Vagina (tissue), 2 donors: ENCODE results near the gene MIER1. TPM values are rescaled to one million over a fixed set of nuclear protein-coding genes. Genes with fewer than 3 reads are reported as not detected.
A peak's percentile ranks its signal among the peaks of the same experiment; 100 is the strongest.

Experiments
- DNase-seq, 2 donors: peaks; one replicate each; pipeline ENCODE4 v3.0.0-alpha.2; 2017; ENCODE audit errors: extremely low spot score in 2 of 2
- H3K27ac ChIP-seq: fragments of 200-600 bp; sonication (generic); one replicate; pipeline ENCODE4 v1.5.1; 2019
- H3K27me3 ChIP-seq: fragments of 200-600 bp; sonication (generic); one replicate; pipeline ENCODE4 v1.5.1; 2019
- H3K36me3 ChIP-seq, 2 donors: fragments of 200-600 bp; sonication (generic); one replicate each; pipeline ENCODE4 v1.5.1; 2017 to 2019
- H3K4me1 ChIP-seq: fragments of 200-600 bp; sonication (generic); one replicate; pipeline ENCODE4 v1.5.1; 2019
- H3K4me3 ChIP-seq, 2 donors: fragments of 200-600 bp; sonication (generic); 1 replicate in 1 of 2; 2 replicates in 1 of 2; pipeline ENCODE4 v1.5.1; 2016 to 2019
- H3K9me3 ChIP-seq: fragments of 200-600 bp; sonication (generic); one replicate; pipeline ENCODE4 v1.5.1; 2019
- CTCF ChIP-seq, 3 experiments: fragments of 450-650 bp in 2 of 3; fragments of 200-600 bp in 1 of 3; sonication (generic) in 1 of 3; IDR thresholded peaks; one replicate each; pipeline ENCODE4 v1.5.1; 2017 to 2019; ENCODE audit warnings: antibody characterized with exemption in 3 of 3, mild to moderate bottlenecking in 2 of 3, moderate library complexity in 2 of 3
- POLR2A ChIP-seq, 2 donors: fragments of 450-650 bp; IDR thresholded peaks; one replicate each; pipeline ENCODE4 v1.6.1; 2017; ENCODE audit warnings: antibody characterized with exemption in 2 of 2, mild to moderate bottlenecking in 2 of 2, moderate library complexity in 2 of 2
- POLR2AphosphoS5 ChIP-seq, 2 donors: sonication (generic); formaldehyde crosslinking; IDR thresholded peaks; one replicate each; pipeline ENCODE4 v1.9.0; 2017; ENCODE audit warnings: antibody characterized with exemption in 2 of 2, mild to moderate bottlenecking in 2 of 2, low read depth in 1 of 2; ENCODE audit not compliant: insufficient read depth in 1 of 2
- intact Hi-C: fragments of 100-400 bp; cut with DNase I; formaldehyde crosslinking; loops from one replicate; pipeline ENCODE4 v1.15.1; 2023
- total RNA-seq: library from RNA; depleted of rRNA; stranded (reverse); fragments of >200 nt; gene quantifications from one replicate; pipeline ENCODE4 v1.2.3, GENCODE V29; 2016

Gene MIER1
- total RNA-seq, 1 donor from 2014 or later = 39.5 TPM

GRCh38 chr1:66996018-66996682 is 71.4 kb downstream of the MIER1 start:
- H3K4me3 ChIP-seq = no peak overlapping the region
- H3K27ac ChIP-seq = no peak overlapping the region
- intact Hi-C loops = loop anchor here (5.0 kb wide), 1 partner anchor 151 kb away; no protein-coding TSS in a partner anchor
- peak; percentile 39 to 69 (median 63) for TF ChIP-seq CTCF (IDR thresholded peaks at IDR 0.05)
- no peak for TF ChIP-seq POLR2AphosphoS5 (IDR thresholded peaks at IDR 0.05; ENCODE audit: insufficient read depth in 1 of 2, low read depth in 1 of 2)
- peaks cover 0 to 11% of the 10 kb centered on the region in 2 donors for H3K36me3 ChIP-seq
- peaks cover 6% of the 10 kb centered on the region for H3K4me1 ChIP-seq
- no peaks in the 10 kb centered on the region for H3K27me3 ChIP-seq
- no peak for DNase-seq
- no peaks in the 10 kb centered on the region for H3K9me3 ChIP-seq

GRCh38 chr1:66998972-66999371 is 74.2 kb downstream of the MIER1 start:
- Histone ChIP-seq H3K36me3 (peaks cover 0 to 22% of the 10 kb centered on the region in 2 donors), H3K27me3 (no peaks in the 10 kb centered on the region), H3K9me3 (no peaks in the 10 kb centered on the region), H3K4me1 (peaks cover 6% of the 10 kb centered on the region), H3K4me3 (no peak overlapping the region), H3K27ac (no peak overlapping the region)
- intact Hi-C loops = loop anchor here (5.0 kb wide), 1 partner anchor 148 kb away; no protein-coding TSS in a partner anchor
- no peak for DNase-seq
- TF ChIP-seq CTCF (IDR thresholded peaks at IDR 0.05) = no peak

GRCh38 chr1:66999640-67000400 is 75.0 kb downstream of the MIER1 start:
- Histone ChIP-seq H3K4me3 (no peak overlapping the region), H3K9me3 (no peaks in the 10 kb centered on the region), H3K27ac (no peak overlapping the region), H3K27me3 (no peaks in the 10 kb centered on the region), H3K36me3 (peaks cover 0 to 27% of the 10 kb centered on the region in 2 donors), H3K4me1 (peaks cover 6% of the 10 kb centered on the region)
- no peak for TF ChIP-seq CTCF (IDR thresholded peaks at IDR 0.05)
- TF ChIP-seq POLR2AphosphoS5 (IDR thresholded peaks at IDR 0.05; ENCODE audit: insufficient read depth in 1 of 2, low read depth in 1 of 2) = no peak
- TF ChIP-seq POLR2A (IDR thresholded peaks at IDR 0.05) = no peak
- no peak for DNase-seq
- intact Hi-C loops = loop anchor here (5.0 kb wide), 1 partner anchor 147 kb away; no protein-coding TSS in a partner anchor

GRCh38 chr1:67001682-67002425 is 77.1 kb downstream of the MIER1 start:
- Histone ChIP-seq H3K36me3 (peaks cover 0 to 27% of the 10 kb centered on the region in 2 donors), H3K4me3 (no peak overlapping the region), H3K4me1 (peaks cover 15% of the 10 kb centered on the region), H3K27me3 (no peaks in the 10 kb centered on the region), H3K9me3 (no peaks in the 10 kb centered on the region), H3K27ac (no peak overlapping the region)
- DNase-seq = no peak
- intact Hi-C loops = no loop called here
- no peak for TF ChIP-seq POLR2AphosphoS5 (IDR thresholded peaks at IDR 0.05; ENCODE audit: insufficient read depth in 1 of 2, low read depth in 1 of 2)
- no peak for TF ChIP-seq POLR2A (IDR thresholded peaks at IDR 0.05)
- no peak for TF ChIP-seq CTCF (IDR thresholded peaks at IDR 0.05)
